Measurements from ENCODE around the gene RPL13. TPM values are rescaled to one million over a fixed set of nuclear protein-coding genes. Genes with fewer than 3 reads are reported as not detected.

Gene RPL13
- total and polyA plus RNA-seq, 4 experiments from 2014 or later, result 4,119 to 5,642 (median 4,934) TPM

DNA sequence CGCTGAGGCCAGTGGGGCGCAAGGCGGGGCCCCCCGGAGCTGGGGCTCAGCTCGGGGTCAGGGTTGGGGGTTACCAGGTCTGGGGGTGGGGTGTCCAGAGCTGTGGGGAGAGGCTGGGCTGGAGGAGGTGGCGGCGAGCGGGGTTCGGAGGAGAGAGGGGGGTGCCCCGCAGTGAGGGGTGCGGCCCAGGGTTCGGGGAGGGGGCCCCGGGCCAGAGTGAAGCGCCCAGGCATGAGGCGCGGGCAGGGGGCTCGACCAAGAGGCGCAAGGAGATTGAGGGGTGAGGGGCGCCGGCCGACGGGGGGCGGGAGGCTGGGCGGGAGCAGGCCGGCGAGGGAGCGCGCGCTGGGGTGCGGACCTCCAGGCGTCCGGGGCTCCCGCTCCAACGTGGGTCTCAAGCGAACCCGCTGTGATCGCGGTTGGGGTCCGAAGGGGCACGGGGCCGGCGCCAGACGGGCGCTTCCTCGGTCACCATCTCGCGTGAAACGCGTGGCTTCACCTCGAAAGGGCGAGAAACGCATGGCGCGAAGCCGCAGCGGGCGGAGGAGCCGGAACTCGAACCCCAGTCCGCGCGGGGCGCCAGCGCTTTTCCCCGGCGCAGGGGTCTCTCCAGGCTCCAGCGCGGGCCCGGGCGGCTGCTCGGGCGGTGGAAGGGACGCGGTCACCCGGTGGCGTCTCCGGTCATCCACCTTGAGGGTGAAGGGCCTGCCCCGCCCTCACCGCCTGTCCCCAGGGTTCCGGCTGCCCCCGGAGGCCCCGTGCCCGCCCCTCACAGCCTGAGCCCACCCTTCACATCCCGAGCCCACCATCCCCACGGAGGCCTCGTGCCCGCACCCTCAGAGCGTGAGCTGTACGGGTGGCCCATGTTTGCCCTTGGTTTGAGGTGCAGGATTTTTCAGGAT lies 15.9 kb downstream of the RPL13 start:
- ChIA-PET POLR2A (ENCODE audit: partially characterized antibody) (interaction anchor here (0.5 to 1.5 kb wide), 3 partner anchors 17 to 216 kb away, joined by 3 to 4 read pairs (median 3); no protein-coding TSS in a partner anchor), CTCF (ENCODE audit: partially characterized antibody) (no interaction called here)
- Mint-ChIP-seq H3K36me3 (no peaks in the 10 kb centered on the region), H3K4me1 (peaks cover 4 to 16% (median 8%) of the 10 kb centered on the region in 4 donors), H3K27me3 (peaks cover 0 to 15% of the 10 kb centered on the region in 2 donors), H3K4me3 (no peak overlapping the region), H3K27ac (no peak overlapping the region), H3K9me3 (no peaks in the 10 kb centered on the region)
- H3K9me3 ChIP-seq (ENCODE audit: control insufficient read depth in 1 of 2, low read length in 2 of 2), result no peaks in the 10 kb centered on the region
- H3K36me3 ChIP-seq (ENCODE audit: insufficient read depth, low read length), result no peaks in the 10 kb centered on the region
- no peak overlapping the region for H3K4me3 ChIP-seq (ENCODE audit: low read length in 2 of 2)
- H3K27me3 ChIP-seq (ENCODE audit: insufficient read depth, low read length), result peaks cover 3% of the 10 kb centered on the region
- H3K4me1 ChIP-seq (ENCODE audit: insufficient read depth, low read length), result peaks cover 20% of the 10 kb centered on the region
- no peak overlapping the region for H3K27ac ChIP-seq (ENCODE audit: low read depth, low read length)
- intact Hi-C loops (cut with micrococcal nuclease), result no loop called here
- no peak for DNase-seq

- DNase-seq, result peak in 1 of 5 donors; percentile 5
- Mint-ChIP-seq H3K4me3 (peak overlapping the region in 2 of 8 donors; percentile 57 to 65), H3K27me3 (peaks cover 0 to 11% of the 10 kb centered on the region in 2 donors), H3K4me1 (peaks cover 1 to 8% (median 4%) of the 10 kb centered on the region in 4 donors), H3K36me3 (no peaks in the 10 kb centered on the region), H3K9me3 (no peaks in the 10 kb centered on the region), H3K27ac (peak overlapping the region in 1 of 7 donors; percentile 52)
- no peak overlapping the region for H3K27ac ChIP-seq (ENCODE audit: low read depth, low read length)
- H3K36me3 ChIP-seq (ENCODE audit: insufficient read depth, low read length), result no peaks in the 10 kb centered on the region
- intact Hi-C loops (cut with micrococcal nuclease), result no loop called here
- ChIA-PET POLR2A (ENCODE audit: partially characterized antibody) (no interaction called here), CTCF (ENCODE audit: partially characterized antibody) (interaction anchor here (1.2 kb wide), 1 partner anchor 9 kb away, joined by 3 read pairs; no protein-coding TSS in a partner anchor)
- H3K9me3 ChIP-seq (ENCODE audit: control insufficient read depth in 1 of 2, low read length in 2 of 2), result no peaks in the 10 kb centered on the region
- peaks cover 18% of the 10 kb centered on the region for H3K4me1 ChIP-seq (ENCODE audit: insufficient read depth, low read length)
- peaks cover 3% of the 10 kb centered on the region for H3K27me3 ChIP-seq (ENCODE audit: insufficient read depth, low read length)
- no peak overlapping the region for H3K4me3 ChIP-seq (ENCODE audit: low read length in 2 of 2)
These were observed 16.7 kb downstream of the RPL13 start for GRCh38 chr16:89577055-89577759.

DNA sequence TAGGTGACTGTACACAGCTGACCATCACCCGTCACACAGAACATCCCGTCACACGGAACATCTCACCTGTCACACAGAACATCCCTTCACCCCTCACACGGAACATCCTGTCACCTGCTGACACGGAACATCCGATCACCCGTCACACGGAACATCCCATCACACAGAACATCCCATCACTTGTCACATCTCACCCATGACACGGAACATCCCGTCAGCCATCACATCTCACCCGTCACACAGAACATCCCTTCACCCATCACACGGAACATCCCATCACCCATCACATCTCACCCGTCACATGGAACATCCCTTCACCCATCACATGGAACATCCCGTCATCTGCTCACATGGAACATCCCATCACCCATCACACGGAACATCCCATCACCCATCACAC lies 18.9 kb downstream of the RPL13 start:
- no peaks in the 10 kb centered on the region for H3K4me1 Mint-ChIP-seq
- H3K36me3 Mint-ChIP-seq, result no peaks in the 10 kb centered on the region
- no peak overlapping the region for H3K27ac Mint-ChIP-seq
- Histone ChIP-seq H3K27me3 (ENCODE audit: insufficient read depth, low read length) (no peaks in the 10 kb centered on the region), H3K9me3 (ENCODE audit: control insufficient read depth in 1 of 2, low read length in 2 of 2) (no peaks in the 10 kb centered on the region), H3K36me3 (ENCODE audit: insufficient read depth, low read length) (no peaks in the 10 kb centered on the region), H3K4me1 (ENCODE audit: insufficient read depth, low read length) (peaks cover 9% of the 10 kb centered on the region), H3K4me3 (ENCODE audit: low read length in 2 of 2) (no peak overlapping the region), H3K27ac (ENCODE audit: low read depth, low read length) (no peak overlapping the region)
- intact Hi-C loops (cut with micrococcal nuclease), result no loop called here
- CTCF ChIA-PET (ENCODE audit: partially characterized antibody), result no interaction called here
- H3K4me3 Mint-ChIP-seq, result no peak overlapping the region
- DNase-seq, result peak in 1 of 5 donors; percentile 14
- H3K27me3 Mint-ChIP-seq, result peaks cover 0 to 2% of the 10 kb centered on the region in 2 donors
- no peaks in the 10 kb centered on the region for H3K9me3 Mint-ChIP-seq
- POLR2A ChIA-PET (ENCODE audit: partially characterized antibody), result no interaction called here

DNA sequence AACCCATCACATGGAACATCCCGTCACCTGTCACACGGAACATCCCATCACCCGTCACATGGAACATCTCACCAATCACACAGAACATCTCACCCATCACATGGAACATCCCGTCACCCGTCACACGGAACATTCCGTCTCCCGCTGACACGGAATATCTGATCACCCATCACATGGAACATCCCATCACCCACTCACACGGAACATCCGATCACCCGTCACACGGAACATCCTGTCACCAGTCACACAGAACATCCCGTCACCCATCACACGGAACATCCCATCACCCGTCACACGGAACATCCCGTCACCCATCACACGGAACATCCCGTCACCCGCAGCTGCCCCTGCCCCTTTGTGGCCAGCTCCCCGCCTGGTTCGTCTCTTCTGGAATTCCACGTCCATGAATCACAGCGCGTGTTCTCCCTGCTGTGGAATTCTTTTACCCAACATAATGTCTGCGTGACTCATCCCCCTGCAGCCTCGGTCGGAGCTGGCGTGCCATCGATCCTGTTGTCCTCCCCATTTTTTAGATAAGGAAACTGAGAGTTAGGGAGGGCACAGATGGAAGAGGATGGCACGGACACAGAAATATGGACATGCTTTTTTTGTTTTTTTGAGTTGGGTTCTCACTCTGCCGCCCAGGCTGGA lies 20.7 kb downstream of the RPL13 start:
- CTCF ChIA-PET (ENCODE audit: partially characterized antibody), result no interaction called here
- intact Hi-C loops (cut with micrococcal nuclease), result no loop called here
- no peaks in the 10 kb centered on the region for H3K4me1 Mint-ChIP-seq
- H3K36me3 Mint-ChIP-seq, result no peaks in the 10 kb centered on the region
- no peak overlapping the region for H3K4me3 ChIP-seq (ENCODE audit: low read length in 2 of 2)
- no peak overlapping the region for H3K27ac Mint-ChIP-seq
- H3K9me3 ChIP-seq (ENCODE audit: control insufficient read depth in 1 of 2, low read length in 2 of 2), result no peaks in the 10 kb centered on the region
- POLR2A ChIA-PET (ENCODE audit: partially characterized antibody), result no interaction called here
- H3K4me3 Mint-ChIP-seq, result no peak overlapping the region
- H3K27me3 Mint-ChIP-seq, result peaks cover 0 to 2% of the 10 kb centered on the region in 2 donors
- peak in 1 of 5 donors; percentile 30 for DNase-seq
- no peaks in the 10 kb centered on the region for H3K36me3 ChIP-seq (ENCODE audit: insufficient read depth, low read length)
- no peak overlapping the region for H3K27ac ChIP-seq (ENCODE audit: low read depth, low read length)
- H3K9me3 Mint-ChIP-seq, result no peaks in the 10 kb centered on the region
- no peaks in the 10 kb centered on the region for H3K27me3 ChIP-seq (ENCODE audit: insufficient read depth, low read length)
- H3K4me1 ChIP-seq (ENCODE audit: insufficient read depth, low read length), result no peaks in the 10 kb centered on the region

- POLR2A ChIA-PET (ENCODE audit: partially characterized antibody), result no interaction called here
- no peaks in the 10 kb centered on the region for H3K9me3 ChIP-seq (ENCODE audit: control insufficient read depth in 1 of 2, low read length in 2 of 2)
- CTCF ChIA-PET (ENCODE audit: partially characterized antibody), result no interaction called here
- Mint-ChIP-seq H3K27me3 (peaks cover 0 to 2% of the 10 kb centered on the region in 2 donors), H3K27ac (no peak overlapping the region), H3K36me3 (no peaks in the 10 kb centered on the region), H3K9me3 (no peaks in the 10 kb centered on the region), H3K4me1 (no peaks in the 10 kb centered on the region), H3K4me3 (no peak overlapping the region)
- H3K27ac ChIP-seq (ENCODE audit: low read depth, low read length), result no peak overlapping the region
- no peaks in the 10 kb centered on the region for H3K4me1 ChIP-seq (ENCODE audit: insufficient read depth, low read length)
- no peaks in the 10 kb centered on the region for H3K36me3 ChIP-seq (ENCODE audit: insufficient read depth, low read length)
- H3K4me3 ChIP-seq (ENCODE audit: low read length in 2 of 2), result no peak overlapping the region
- H3K27me3 ChIP-seq (ENCODE audit: insufficient read depth, low read length), result no peaks in the 10 kb centered on the region
- DNase-seq, result peak in 1 of 5 donors; percentile 1
- intact Hi-C loops (cut with micrococcal nuclease), result no loop called here
These were observed 21.5 kb downstream of the RPL13 start for GRCh38 chr16:89581861-89582563.

DNA sequence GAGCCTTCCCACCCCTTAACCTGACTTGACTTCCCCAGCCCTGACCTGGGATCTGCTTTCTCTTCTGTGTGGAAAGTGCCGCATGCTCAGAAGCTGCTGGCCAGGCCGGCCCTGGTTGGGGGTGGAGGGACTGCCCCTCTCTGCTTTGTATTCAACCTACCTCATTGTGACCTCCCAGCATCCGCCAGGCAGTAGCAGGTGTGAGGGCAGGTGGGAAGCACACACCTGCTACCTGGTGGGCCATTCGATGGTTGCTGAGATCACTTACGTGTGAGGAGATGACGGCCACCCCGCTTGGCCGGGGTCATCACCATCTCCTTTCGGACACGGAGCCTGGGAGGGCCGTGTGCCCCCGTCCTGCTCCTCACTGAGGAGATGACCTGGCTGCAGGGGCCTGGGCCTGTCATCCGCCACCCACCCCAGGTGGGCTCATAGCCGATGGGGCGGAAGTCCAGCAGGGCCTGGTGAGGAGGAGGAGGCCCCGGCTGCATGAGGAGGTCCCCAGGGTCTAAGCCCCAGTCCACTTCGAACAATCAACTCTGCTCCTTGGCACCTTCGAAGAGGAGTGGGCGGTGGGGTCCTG lies 22.2 kb downstream of the RPL13 start:
- ChIA-PET CTCF (ENCODE audit: partially characterized antibody) (no interaction called here), POLR2A (ENCODE audit: partially characterized antibody) (no interaction called here)
- Mint-ChIP-seq H3K9me3 (no peaks in the 10 kb centered on the region), H3K4me3 (no peak overlapping the region), H3K27me3 (no peaks in the 10 kb centered on the region), H3K36me3 (no peaks in the 10 kb centered on the region), H3K4me1 (no peaks in the 10 kb centered on the region), H3K27ac (peak overlapping the region in 1 of 7 donors; percentile 61)
- Histone ChIP-seq H3K27me3 (ENCODE audit: insufficient read depth, low read length) (no peaks in the 10 kb centered on the region), H3K27ac (ENCODE audit: low read depth, low read length) (no peak overlapping the region), H3K9me3 (ENCODE audit: control insufficient read depth in 1 of 2, low read length in 2 of 2) (no peaks in the 10 kb centered on the region), H3K4me3 (ENCODE audit: low read length in 2 of 2) (no peak overlapping the region), H3K4me1 (ENCODE audit: insufficient read depth, low read length) (no peaks in the 10 kb centered on the region), H3K36me3 (ENCODE audit: insufficient read depth, low read length) (no peaks in the 10 kb centered on the region)
- peak in 1 of 5 donors; percentile 17 for DNase-seq
- intact Hi-C loops (cut with micrococcal nuclease), result no loop called here
